Prostate gland (tissue), 2 donors: Measurements from ENCODE around the gene SNX21. TPM values are rescaled to one million over a fixed set of nuclear protein-coding genes. Genes with fewer than 3 reads are reported as not detected.

Experiments used
- DNase-seq: peaks from one replicate; pipeline ENCODE4 v3.0.0-alpha.2; 2019; ENCODE audit warnings: low spot score
- H3K27ac ChIP-seq, 2 donors: fragments of 200-600 bp; sonication (generic); 2 replicates each; pipeline ENCODE4 v1.5.1; 2017 to 2019
- H3K27me3 ChIP-seq: fragments of 200-600 bp; sonication (generic); replicated peaks from 2 replicates; pipeline ENCODE4 v1.5.1; 2019; ENCODE audit not compliant: insufficient read depth
- H3K36me3 ChIP-seq, 2 donors: fragments of 200-600 bp; sonication (generic); 1 replicate in 1 of 2; 2 replicates in 1 of 2; pipeline versions ENCODE4 v1.5.1 to v1.8.1; 2017 to 2019
- H3K4me1 ChIP-seq: fragments of 200-600 bp; sonication (generic); replicated peaks from 2 replicates; pipeline ENCODE4 v1.5.1; 2019
- H3K4me3 ChIP-seq, 2 donors: fragments of 200-600 bp; sonication (generic); 2 replicates each; pipeline ENCODE4 v1.5.1; 2017 to 2019
- H3K9me3 ChIP-seq: fragments of 200-600 bp; sonication (generic); 2 replicates; pipeline ENCODE4 v1.5.1; 2017
- POLR2A ChIP-seq: fragments of 450-650 bp; IDR thresholded peaks from one replicate; pipeline ENCODE4 v1.6.1; 2016; ENCODE audit warnings: antibody characterized with exemption, mild to moderate bottlenecking
- POLR2AphosphoS5 ChIP-seq: sonication (generic); formaldehyde crosslinking; IDR thresholded peaks from one replicate; pipeline ENCODE4 v1.6.1; 2017; ENCODE audit warnings: antibody characterized with exemption
- WGBS: methylation state at CpG from one replicate; pipeline ENCODE4 v1.1.5; 2018; 5-methylcytosine and 5-hydroxymethylcytosine counted together
- intact Hi-C: fragments of 100-400 bp; cut with DNase I; formaldehyde crosslinking; loops from one replicate; pipeline ENCODE4 v1.14.2; 2022
- total RNA-seq, 2 donors: library from RNA; depleted of rRNA; stranded (reverse); fragments of >200 nt; gene quantifications; one replicate each; pipeline ENCODE4 v1.1.0, GENCODE V29; 2016
- TF ChIP-seq, protein P1 (sequence below), 4 experiments: fragments of 200-600 bp in 2 of 4; fragments of 450-650 bp in 2 of 4; sonication (generic) in 2 of 4; IDR thresholded peaks; 1 replicate in 3 of 4; 2 replicates in 1 of 4; pipeline ENCODE4 v1.5.1; 2016 to 2019; ENCODE audit warnings: antibody characterized with exemption in 4 of 4, mild to moderate bottlenecking in 2 of 4, moderate library complexity in 2 of 4

Gene SNX21
- total RNA-seq, 2 donors from 2014 or later: 60.4 to 68.4 TPM

DNA sequence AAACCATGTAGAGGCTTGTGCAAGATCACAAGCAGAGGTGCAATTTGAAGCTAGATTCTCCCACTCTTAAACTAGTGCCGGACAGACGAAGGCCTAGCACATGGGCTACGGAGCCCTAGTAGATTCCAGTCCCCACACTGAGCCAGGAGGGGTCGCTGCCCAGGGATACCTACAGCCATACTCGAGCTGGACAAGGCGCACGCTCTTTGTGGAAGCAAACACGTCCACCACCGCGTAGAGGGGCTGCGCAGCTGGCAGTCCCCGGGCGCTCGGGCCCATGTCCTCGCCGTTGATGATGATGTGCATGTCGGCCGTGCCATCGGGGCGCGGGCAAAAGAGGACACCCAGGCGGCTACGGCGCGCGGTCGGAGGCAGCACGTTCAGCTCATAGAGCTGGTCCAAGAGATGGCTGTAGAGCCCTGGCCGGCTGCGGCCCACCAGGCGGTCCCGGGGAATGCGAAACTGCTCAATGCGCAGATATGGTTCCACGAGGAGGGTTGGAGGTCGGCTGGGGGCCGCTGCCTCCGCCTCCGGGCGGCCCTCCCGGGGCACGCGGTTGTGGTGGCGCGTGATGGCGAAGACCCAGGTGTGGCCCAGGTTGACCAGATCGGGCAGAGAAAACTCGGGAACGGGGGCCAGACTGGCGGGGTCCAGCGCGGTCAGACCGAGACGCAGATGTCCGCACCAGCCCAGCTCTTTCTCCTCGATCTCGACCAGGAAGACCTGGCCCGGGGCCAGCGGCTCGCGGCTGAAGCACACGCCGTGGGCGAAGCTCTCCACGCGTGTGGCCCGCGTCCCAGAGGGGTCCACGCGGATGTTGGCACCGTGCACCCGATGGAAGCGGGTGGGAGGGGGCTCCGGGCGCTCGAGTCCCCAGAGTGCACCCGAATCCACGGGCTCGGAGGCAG lies 56.7 kb downstream of the SNX21 start:
- Histone ChIP-seq H3K4me1 (peaks cover 6% of the 10 kb centered on the region), H3K36me3 (no peaks in the 10 kb centered on the region), H3K27ac (peak overlapping the region; percentile 77 to 81), H3K27me3 (no peaks in the 10 kb centered on the region), H3K9me3 (no peaks in the 10 kb centered on the region), H3K4me3 (peak overlapping the region; percentile 71 to 74)
- peak; percentile 73 for DNase-seq
- TF ChIP-seq POLR2A (no peak), POLR2AphosphoS5 (peak; percentile 36)
- TF ChIP-seq, protein P1, sequence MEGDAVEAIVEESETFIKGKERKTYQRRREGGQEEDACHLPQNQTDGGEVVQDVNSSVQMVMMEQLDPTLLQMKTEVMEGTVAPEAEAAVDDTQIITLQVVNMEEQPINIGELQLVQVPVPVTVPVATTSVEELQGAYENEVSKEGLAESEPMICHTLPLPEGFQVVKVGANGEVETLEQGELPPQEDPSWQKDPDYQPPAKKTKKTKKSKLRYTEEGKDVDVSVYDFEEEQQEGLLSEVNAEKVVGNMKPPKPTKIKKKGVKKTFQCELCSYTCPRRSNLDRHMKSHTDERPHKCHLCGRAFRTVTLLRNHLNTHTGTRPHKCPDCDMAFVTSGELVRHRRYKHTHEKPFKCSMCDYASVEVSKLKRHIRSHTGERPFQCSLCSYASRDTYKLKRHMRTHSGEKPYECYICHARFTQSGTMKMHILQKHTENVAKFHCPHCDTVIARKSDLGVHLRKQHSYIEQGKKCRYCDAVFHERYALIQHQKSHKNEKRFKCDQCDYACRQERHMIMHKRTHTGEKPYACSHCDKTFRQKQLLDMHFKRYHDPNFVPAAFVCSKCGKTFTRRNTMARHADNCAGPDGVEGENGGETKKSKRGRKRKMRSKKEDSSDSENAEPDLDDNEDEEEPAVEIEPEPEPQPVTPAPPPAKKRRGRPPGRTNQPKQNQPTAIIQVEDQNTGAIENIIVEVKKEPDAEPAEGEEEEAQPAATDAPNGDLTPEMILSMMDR (IDR thresholded peaks at IDR 0.05): peak in 3 of 4 experiments; percentile 42 to 75 (median 57)
- under 1% methylated on average over 72 of the region's 79 CpGs for WGBS
- intact Hi-C loops: loop anchor here (2.0 to 10.0 kb wide), 2 partner anchors 44 to 74 kb away; partner anchors contain the start of gene PCIF1

DNA sequence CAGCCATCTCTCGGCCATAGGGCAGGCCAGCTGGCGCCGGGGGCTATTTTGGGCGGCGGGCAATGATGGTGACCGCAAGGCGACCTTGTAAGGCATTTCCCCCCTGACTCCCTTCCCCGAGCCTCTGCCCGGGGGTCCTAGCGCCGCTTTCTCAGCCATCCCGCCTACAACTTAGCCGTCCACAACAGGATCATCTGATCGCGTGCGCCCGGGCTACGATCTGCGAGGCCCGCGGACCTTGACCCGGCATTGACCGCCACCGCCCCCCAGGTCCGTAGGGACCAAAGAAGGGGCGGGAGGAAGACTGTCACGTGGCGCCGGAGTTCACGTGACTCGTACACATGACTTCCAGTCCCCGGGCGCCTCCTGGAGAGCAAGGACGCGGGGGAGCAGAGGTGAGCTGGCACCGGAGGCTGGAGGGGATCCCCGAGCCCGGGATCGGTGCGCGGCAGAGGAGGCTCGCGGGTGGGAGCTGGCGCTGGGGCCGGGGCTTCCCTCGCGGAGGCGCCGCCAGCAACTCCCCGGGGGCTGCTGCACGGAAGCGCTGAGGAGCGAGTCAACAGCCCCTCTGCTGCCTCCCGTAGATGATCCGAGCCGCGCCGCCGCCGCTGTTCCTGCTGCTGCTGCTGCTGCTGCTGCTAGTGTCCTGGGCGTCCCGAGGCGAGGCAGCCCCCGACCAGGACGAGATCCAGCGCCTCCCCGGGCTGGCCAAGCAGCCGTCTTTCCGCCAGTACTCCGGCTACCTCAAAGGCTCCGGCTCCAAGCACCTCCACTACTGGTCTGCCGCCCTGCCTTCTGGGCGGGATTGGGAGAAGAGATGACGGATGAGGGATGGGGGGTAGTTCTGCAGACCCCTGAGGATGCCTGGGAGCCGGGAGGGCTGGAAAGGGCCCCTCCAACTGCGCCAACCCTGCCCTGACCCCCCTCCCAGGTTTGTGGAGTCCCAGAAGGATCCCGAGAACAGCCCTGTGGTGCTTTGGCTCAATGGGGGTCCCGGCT lies 57.7 kb downstream of the SNX21 start, which contains the start of the genes CTSA and NEURL2:
Gene CTSA, plus strand, starts transcription at position 351 of the 999 bp plus-strand sequence. Its CDS starts 234 bp downstream, at position 585.
Gene NEURL2, minus strand, starts transcription at position 224 of the 999 bp plus-strand sequence. Its CDS starts 217 bp downstream, at position 7.
- H3K27me3 ChIP-seq: no peaks in the 10 kb centered on the region
- intact Hi-C loops: loop anchor here (2.0 to 10.0 kb wide), 2 partner anchors 44 to 74 kb away; partner anchors contain the start of gene PCIF1
- peak within 1 kb of the TSS; percentile 71 to 74 for H3K4me3 ChIP-seq
- H3K4me1 ChIP-seq: peaks cover 6% of the 10 kb centered on the region
- H3K27ac ChIP-seq: peak within 1 kb of the TSS; percentile 77 to 81
- TF ChIP-seq POLR2A: peak; percentile 56
- peak; percentile 94 for TF ChIP-seq POLR2AphosphoS5
- TF ChIP-seq, protein P1 (IDR thresholded peaks at IDR 0.05): peak in 2 of 4 experiments; percentile 28 to 35
- under 1% methylated on average over 74 of the region's 78 CpGs for WGBS
- no peaks in the 10 kb centered on the region for H3K9me3 ChIP-seq
- peak; percentile 90 for DNase-seq
- H3K36me3 ChIP-seq: no peaks in the 10 kb centered on the region

DNA sequence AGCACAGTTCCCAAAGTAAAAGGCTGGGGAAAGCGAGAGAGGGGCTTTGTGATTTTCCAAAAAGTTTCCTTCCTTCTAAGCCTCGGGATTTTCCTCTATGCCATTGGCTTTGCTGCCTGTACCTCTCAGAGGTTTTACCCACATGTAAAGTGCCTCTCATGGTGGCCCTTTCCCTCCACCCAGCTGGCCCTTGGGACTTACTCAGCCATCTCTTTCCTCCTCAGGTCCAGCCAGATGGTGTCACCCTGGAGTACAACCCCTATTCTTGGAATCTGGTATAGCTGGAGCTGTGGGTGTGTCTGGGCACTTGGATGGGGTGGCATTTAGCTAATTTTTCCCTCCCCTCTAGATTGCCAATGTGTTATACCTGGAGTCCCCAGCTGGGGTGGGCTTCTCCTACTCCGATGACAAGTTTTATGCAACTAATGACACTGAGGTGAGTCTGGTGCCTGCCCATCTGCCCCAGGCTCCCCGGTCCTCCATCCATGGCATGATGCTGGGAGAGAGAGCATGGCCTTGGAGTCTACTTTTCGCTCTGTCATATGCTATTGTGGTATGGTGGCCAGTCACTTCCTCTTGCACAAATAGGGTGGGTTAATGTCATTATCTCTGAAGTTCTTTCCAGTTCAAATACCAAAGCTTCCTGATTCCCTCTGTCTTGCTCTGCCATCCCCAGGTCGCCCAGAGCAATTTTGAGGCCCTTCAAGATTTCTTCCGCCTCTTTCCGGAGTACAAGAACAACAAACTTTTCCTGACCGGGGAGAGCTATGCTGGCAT lies 58.6 kb downstream of the SNX21 start:
- WGBS: 81% methylated on average over 9 of the region's 9 CpGs
- Histone ChIP-seq H3K9me3 (no peaks in the 10 kb centered on the region), H3K4me3 (peak overlapping the region; percentile 71 to 74), H3K27me3 (no peaks in the 10 kb centered on the region), H3K27ac (no peak overlapping the region), H3K36me3 (no peaks in the 10 kb centered on the region), H3K4me1 (peaks cover 6% of the 10 kb centered on the region)
- TF ChIP-seq, protein P1 (IDR thresholded peaks at IDR 0.05): no peak
- TF ChIP-seq POLR2AphosphoS5: no peak
- TF ChIP-seq POLR2A: no peak
- intact Hi-C loops: loop anchor here (10.0 kb wide), 1 partner anchor 73 kb away; no protein-coding TSS in a partner anchor
- no peak for DNase-seq

Other genes with a start within 250 kb of the SNX21 start
- not detected for gene WFDC10A, start 204.1 kb upstream of the SNX21 start, total RNA-seq
- gene WFDC9, start 202.5 kb upstream of the SNX21 start, total RNA-seq: not detected
- gene WFDC11, start 163.6 kb upstream of the SNX21 start, total RNA-seq: not detected
- gene WFDC13, start 131.8 kb upstream of the SNX21 start, total RNA-seq: not detected
- not detected for gene WFDC10B, start 128.8 kb upstream of the SNX21 start, total RNA-seq
- not detected for gene SPINT4, start 111.5 kb upstream of the SNX21 start, total RNA-seq
- 1 to 10 TPM in 1 of 2 donors, not detected in 1; 5.2 TPM for gene WFDC3, start 41.9 kb upstream of the SNX21 start, total RNA-seq
- 10 to 100 TPM; 21.8 to 35.5 TPM for gene DNTTIP1, start 41.8 kb upstream of the SNX21 start, total RNA-seq
- gene UBE2C, start 21.2 kb upstream of the SNX21 start, total RNA-seq: 10 to 100 TPM in 1 of 2 donors, 1 to 10 TPM in 1; 2.2 to 10.9 TPM
- 1 to 10 TPM; 2.1 to 3.0 TPM for gene TNNC2, start 6.5 kb upstream of the SNX21 start, total RNA-seq
- gene ACOT8, start 23.6 kb downstream of the SNX21 start, total RNA-seq: 10 to 100 TPM; 57.4 to 68.1 TPM
- 10 to 100 TPM in 1 of 2 donors, 1 to 10 TPM in 1; 4.3 to 11.9 TPM for gene ZSWIM3, start 23.8 kb downstream of the SNX21 start, total RNA-seq
- 10 to 100 TPM; 13.8 to 17.8 TPM for gene ZSWIM1, start 47.4 kb downstream of the SNX21 start, total RNA-seq
- 1 to 10 TPM; 2.0 to 7.4 TPM for gene SPATA25, start 53.8 kb downstream of the SNX21 start, total RNA-seq
- gene NEURL2, start 57.4 kb downstream of the SNX21 start, total RNA-seq: 10 to 100 TPM in 1 of 2 donors, 1 to 10 TPM in 1; 9.8 to 11.3 TPM
- gene CTSA, start 57.5 kb downstream of the SNX21 start, total RNA-seq: 100 to 1,000 TPM in 1 of 2 donors, 10 to 100 TPM in 1; 37.9 to 215 TPM
- 100 to 1,000 TPM in 1 of 2 donors, 10 to 100 TPM in 1; 29.4 to 101 TPM for gene PLTP, start 78.4 kb downstream of the SNX21 start, total RNA-seq
- 10 to 100 TPM; 39.8 to 54.9 TPM for gene PCIF1, start 100.9 kb downstream of the SNX21 start, total RNA-seq
- gene ZNF335, start 138.4 kb downstream of the SNX21 start, total RNA-seq: 10 to 100 TPM; 21.4 to 43.4 TPM
- 1 to 10 TPM in 1 of 2 donors, under 1 TPM in 1; 0.59 to 1.4 TPM for gene MMP9, start 175.1 kb downstream of the SNX21 start, total RNA-seq
- gene SLC12A5, start 195.4 kb downstream of the SNX21 start, total RNA-seq: 1 to 10 TPM in 1 of 2 donors, not detected in 1; 3.6 TPM